ENCODE measurements around the gene RPA4. TPM values are rescaled to one million over a fixed set of nuclear protein-coding genes. Genes with fewer than 3 reads are reported as not detected.

The RPA4 gene
- total and polyA plus RNA-seq, 9 of the 15 experiments (the other 6 are each of a cell fraction or from before 2014, with no cell fraction given): 0.29 TPM; not detected in 8

DNA sequence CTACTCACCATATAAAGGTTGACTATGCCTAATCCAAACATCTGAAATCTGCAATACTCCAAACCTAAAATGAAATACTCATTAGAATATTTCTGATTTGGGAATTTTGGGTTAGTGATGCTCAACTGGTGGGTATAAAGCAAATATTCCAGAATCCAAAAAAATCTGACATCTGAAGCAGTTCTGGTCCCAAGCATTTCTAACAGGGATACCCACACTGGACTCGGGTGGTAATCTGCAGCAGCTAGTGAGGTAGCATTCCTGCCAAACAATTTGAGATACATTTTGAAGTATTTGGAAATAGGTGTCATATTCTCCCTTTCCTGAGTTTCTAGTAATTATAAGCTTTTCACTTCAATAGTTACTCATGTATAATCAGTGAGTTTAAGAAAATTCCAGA lies 49.6 kb upstream of the RPA4 start (continued):
- TF ChIP-seq, protein P1, sequence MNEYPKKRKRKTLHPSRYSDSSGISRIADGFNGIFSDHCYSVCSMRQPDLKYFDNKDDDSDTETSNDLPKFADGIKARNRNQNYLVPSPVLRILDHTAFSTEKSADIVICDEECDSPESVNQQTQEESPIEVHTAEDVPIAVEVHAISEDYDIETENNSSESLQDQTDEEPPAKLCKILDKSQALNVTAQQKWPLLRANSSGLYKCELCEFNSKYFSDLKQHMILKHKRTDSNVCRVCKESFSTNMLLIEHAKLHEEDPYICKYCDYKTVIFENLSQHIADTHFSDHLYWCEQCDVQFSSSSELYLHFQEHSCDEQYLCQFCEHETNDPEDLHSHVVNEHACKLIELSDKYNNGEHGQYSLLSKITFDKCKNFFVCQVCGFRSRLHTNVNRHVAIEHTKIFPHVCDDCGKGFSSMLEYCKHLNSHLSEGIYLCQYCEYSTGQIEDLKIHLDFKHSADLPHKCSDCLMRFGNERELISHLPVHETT (CRISPR knock-in tag; conservative IDR thresholded peaks at IDR 0.05 in 1 of 2, IDR thresholded peaks at IDR 0.05 in 1 of 2): no peak
- TF ChIP-seq MYNN (IDR thresholded peaks at IDR 0.05) (no peak), MYNN (CRISPR knock-in tag; IDR thresholded peaks at IDR 0.05) (no peak)

DNA sequence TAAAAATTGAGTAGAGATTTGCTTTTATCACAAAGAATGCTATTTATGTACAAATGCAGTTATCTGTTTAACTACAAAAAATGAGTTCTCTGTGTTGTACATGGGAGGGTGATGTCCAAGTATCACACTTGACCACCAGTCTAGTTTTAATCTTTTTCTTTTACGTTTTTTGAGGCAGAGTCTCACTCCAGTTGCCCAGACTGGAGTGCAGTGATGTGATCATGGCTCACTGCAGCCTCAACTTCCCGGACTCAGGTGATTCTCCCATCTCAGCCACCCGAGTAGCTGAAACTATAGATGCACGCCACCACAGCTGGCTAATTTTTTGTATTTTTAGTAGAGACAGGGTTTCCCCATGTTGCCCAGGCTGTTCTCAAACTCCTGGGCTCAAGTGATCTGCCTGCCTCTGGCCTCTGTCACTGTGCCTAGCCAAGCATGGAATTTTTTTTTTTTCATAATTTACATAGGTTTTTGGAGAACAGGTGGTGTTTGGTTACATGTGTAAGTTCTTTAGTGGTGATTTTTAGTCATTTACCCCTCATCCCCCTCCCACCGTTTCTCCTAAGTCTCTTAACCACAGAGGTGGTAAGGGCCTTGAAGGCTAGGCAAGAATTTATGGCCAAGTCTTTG lies 47.9 kb upstream of the RPA4 start:
- TF ChIP-seq TCFL5 (CRISPR knock-in tag; conservative IDR thresholded peaks at IDR 0.05) (no peak), ZNF778 (CRISPR knock-in tag; IDR thresholded peaks at IDR 0.05) (no peak), HNRNPK (IDR thresholded peaks at IDR 0.05; ENCODE audit: low read depth, low read length, poor library complexity, severe bottlenecking) (no peak)
- TF ChIP-seq, protein P2, sequence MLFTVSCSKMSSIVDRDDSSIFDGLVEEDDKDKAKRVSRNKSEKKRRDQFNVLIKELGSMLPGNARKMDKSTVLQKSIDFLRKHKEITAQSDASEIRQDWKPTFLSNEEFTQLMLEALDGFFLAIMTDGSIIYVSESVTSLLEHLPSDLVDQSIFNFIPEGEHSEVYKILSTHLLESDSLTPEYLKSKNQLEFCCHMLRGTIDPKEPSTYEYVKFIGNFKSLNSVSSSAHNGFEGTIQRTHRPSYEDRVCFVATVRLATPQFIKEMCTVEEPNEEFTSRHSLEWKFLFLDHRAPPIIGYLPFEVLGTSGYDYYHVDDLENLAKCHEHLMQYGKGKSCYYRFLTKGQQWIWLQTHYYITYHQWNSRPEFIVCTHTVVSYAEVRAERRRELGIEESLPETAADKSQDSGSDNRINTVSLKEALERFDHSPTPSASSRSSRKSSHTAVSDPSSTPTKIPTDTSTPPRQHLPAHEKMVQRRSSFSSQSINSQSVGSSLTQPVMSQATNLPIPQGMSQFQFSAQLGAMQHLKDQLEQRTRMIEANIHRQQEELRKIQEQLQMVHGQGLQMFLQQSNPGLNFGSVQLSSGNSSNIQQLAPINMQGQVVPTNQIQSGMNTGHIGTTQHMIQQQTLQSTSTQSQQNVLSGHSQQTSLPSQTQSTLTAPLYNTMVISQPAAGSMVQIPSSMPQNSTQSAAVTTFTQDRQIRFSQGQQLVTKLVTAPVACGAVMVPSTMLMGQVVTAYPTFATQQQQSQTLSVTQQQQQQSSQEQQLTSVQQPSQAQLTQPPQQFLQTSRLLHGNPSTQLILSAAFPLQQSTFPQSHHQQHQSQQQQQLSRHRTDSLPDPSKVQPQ (CRISPR knock-in tag; IDR thresholded peaks at IDR 0.05; ENCODE audit: borderline replicate concordance): no peak
- Histone ChIP-seq H2AFZ (ENCODE audit: low read depth, low read length) (no peak overlapping the region), H3K27me3 (ENCODE audit: control insufficient read depth in 2 of 2, insufficient read depth in 2 of 2, low read length in 2 of 2) (no peaks in the 10 kb centered on the region), H3K4me2 (ENCODE audit: insufficient read depth, low read length) (no peak overlapping the region), H3K79me2 (ENCODE audit: control insufficient read depth, insufficient read depth, low read length) (no peaks in the 10 kb centered on the region), H3K9ac (ENCODE audit: insufficient read depth in 1 of 2, low read depth in 2 of 2, low read length in 2 of 2) (no peak overlapping the region), H4K20me1 (replicated peaks; ENCODE audit: control insufficient read depth, insufficient read depth, low read length) (no peaks in the 10 kb centered on the region), H3K36me3 (ENCODE audit: control insufficient read depth, insufficient read depth, low read length) (no peaks in the 10 kb centered on the region), H3K27ac (ENCODE audit: extremely low read depth, low read depth, low read length) (no peak overlapping the region), H3K9me1 (ENCODE audit: control insufficient read depth, insufficient read depth, low read length) (no peaks in the 10 kb centered on the region), H3K4me3 (no peak overlapping the region), H3K4me1 (replicated peaks in 1 of 2; ENCODE audit: control insufficient read depth in 2 of 2, insufficient read depth in 2 of 2, low read length in 2 of 2) (no peaks in the 10 kb centered on the region), H3K9me3 (replicated peaks; ENCODE audit: control insufficient read depth, insufficient read depth, low read depth, low read length) (no peaks in the 10 kb centered on the region)
- ATAC-seq (no peak), DNase-seq (ENCODE audit: extremely low read depth in 1 of 4, low spot score in 3 of 4) (no peak), FAIRE-seq (no peak)
- CTCF ChIA-PET (ENCODE audit: low intra/inter-chr PET ratio): no interaction called here
- in situ Hi-C loops (cut with MboI): no loop called here
- BruUV-seq (replicated peaks): no TSS peak
- 0% methylated on average over 4 of the region's 5 CpGs for WGBS (ENCODE audit: insufficient coverage, low coverage, missing lambda C conversion rate)
- intact Hi-C loops (cut with micrococcal nuclease): no loop called here
- POLR2A ChIA-PET: no interaction called here

All from K562 (cell line).